H1 (cell line): ENCODE data around the gene CRYBB2. TPM values are rescaled to one million over a fixed set of nuclear protein-coding genes. Genes with fewer than 3 reads are reported as not detected.

Experiments used
- GTF2F1 ChIP-seq: IDR thresholded peaks from 2 replicates; pipeline ENCODE4 v1.6.1; 2012; ENCODE audit warnings: low read depth, low read length, improper control_type of control experiment, borderline replicate concordance
- NRF1 ChIP-seq: IDR thresholded peaks from 2 replicates; pipeline ENCODE4 v1.6.1; 2011; ENCODE audit warnings: mild to moderate bottlenecking, low read depth, low read length, improper control_type of control experiment
- polyA plus RNA-seq, 7 experiments: library from polyadenylated mRNA; depleted of rRNA in 3 of 7; stranded (reverse) in 5 of 7; unstranded in 2 of 7; fragments of >200 nt in 5 of 7; fragments of 200-250 nt in 2 of 7; gene quantifications; 1 replicate in 5 of 7; 2 replicates in 1 of 7; 4 replicates in 1 of 7; pipeline versions ENCODE4 v1.2.1 to v1.2.3, GENCODE V29; 2011 to 2013; ENCODE audit warnings: missing spikeins in 2 of 7, mixed read lengths in 2 of 7
- total RNA-seq: library from RNA; stranded (reverse); fragmentation: NEBNext Ultra II Directional; extraction: Animal tissue kit (Norgen Biotek cat#: 25700); gene quantifications from 2 replicates; pipeline ENCODE4 v1.2.1, GENCODE V29; 2021
- TF ChIP-seq, protein P1 (sequence below): IDR thresholded peaks from 2 replicates; pipeline ENCODE4 v1.6.1; 2012; ENCODE audit warnings: inconsistent platforms

Gene CRYBB2
- total and polyA plus RNA-seq, 2 of the 8 experiments (the other 6 are each of a cell fraction or from before 2014, with no cell fraction given), result 0.12 TPM; not detected in 1

DNA sequence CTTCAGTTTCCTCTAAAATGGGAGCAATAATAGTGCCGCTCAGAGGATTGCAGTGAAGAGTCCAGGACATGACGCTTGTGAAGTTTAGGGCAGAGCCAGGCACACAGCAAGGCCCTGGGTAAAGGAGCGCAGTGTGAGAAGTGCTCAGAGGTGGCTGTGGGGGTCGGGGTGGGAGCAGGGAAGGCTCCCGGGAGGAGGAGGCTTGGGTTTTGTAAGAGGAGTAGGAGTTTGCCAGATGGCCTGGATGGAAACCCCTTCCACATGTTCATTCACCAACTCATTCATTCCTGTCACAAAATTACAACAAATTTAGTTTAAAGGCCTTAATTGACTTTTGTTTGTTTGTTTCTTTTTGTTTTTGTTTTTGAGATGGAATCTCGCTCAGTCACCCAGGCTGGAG is 17.0 kb downstream of the CRYBB2 start (continued):
- TF ChIP-seq, protein P1, sequence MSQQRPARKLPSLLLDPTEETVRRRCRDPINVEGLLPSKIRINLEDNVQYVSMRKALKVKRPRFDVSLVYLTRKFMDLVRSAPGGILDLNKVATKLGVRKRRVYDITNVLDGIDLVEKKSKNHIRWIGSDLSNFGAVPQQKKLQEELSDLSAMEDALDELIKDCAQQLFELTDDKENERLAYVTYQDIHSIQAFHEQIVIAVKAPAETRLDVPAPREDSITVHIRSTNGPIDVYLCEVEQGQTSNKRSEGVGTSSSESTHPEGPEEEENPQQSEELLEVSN, result no peak
- TF ChIP-seq NRF1, result no peak
- no peak for TF ChIP-seq GTF2F1
